GM21423 (cell line): ENCODE data around the gene DLG4.
"Not testable (repeated sequence)": the region's sequence is repeated elsewhere in the genome, so short reads cannot be mapped to it uniquely, and the experiment has no call there.

Source experiments
- ATAC-seq: cut with Tn5 transposase; IDR thresholded peaks from one replicate; pipeline ENCODE4 v1.9.1; 2021; ENCODE audit warnings: mild to moderate bottlenecking, moderate library complexity; ENCODE audit not compliant: unreplicated experiment

DLG4 gene

GRCh38 chr17:7190276-7190917 lies 29.2 kb downstream of the DLG4 start:
- no peak for ATAC-seq

GRCh38 chr17:7186241-7186640 lies 33.4 kb downstream of the DLG4 start:
- no peak for ATAC-seq

GRCh38 chr17:7184647-7185046 lies 35.0 kb downstream of the DLG4 start:
- ATAC-seq: no peak

GRCh38 chr17:7184091-7184488 lies 35.5 kb downstream of the DLG4 start:
- no peak for ATAC-seq

- ATAC-seq: no peak
Observed at GRCh38 chr17:7183433-7184090, 36.1 kb downstream of the DLG4 start.

GRCh38 chr17:7182101-7182500 lies 37.5 kb downstream of the DLG4 start:
- not testable (repeated sequence) for ATAC-seq

GRCh38 chr17:7179317-7180254 lies 40.0 kb downstream of the DLG4 start, which contains the start of gene ASGR1:
ASGR1 (minus strand) TSS chr17:7179370; CDS start chr17:7178563, 807 bp downstream.
- no peak for ATAC-seq

GRCh38 chr17:7178973-7179316 lies 40.7 kb downstream of the DLG4 start:
- ATAC-seq: no peak

GRCh38 chr17:7177954-7178477 lies 41.6 kb downstream of the DLG4 start:
- ATAC-seq: no peak

- ATAC-seq: no peak
Observed at GRCh38 chr17:7177191-7177953, 42.3 kb downstream of the DLG4 start.

- no peak for ATAC-seq
Observed at GRCh38 chr17:7176841-7177190, 42.8 kb downstream of the DLG4 start.

GRCh38 chr17:7176107-7176840 lies 43.4 kb downstream of the DLG4 start:
- ATAC-seq: no peak

- ATAC-seq: no peak
Observed at GRCh38 chr17:7175330-7175733, 44.3 kb downstream of the DLG4 start.

GRCh38 chr17:7174603-7175326 lies 44.9 kb downstream of the DLG4 start:
- no peak for ATAC-seq

GRCh38 chr17:7173687-7174602 lies 45.7 kb downstream of the DLG4 start:
- ATAC-seq: no peak

- not testable (repeated sequence) for ATAC-seq
Observed at GRCh38 chr17:7172522-7173191, 47.0 kb downstream of the DLG4 start.

- ATAC-seq: not testable (repeated sequence)
Observed at GRCh38 chr17:7169565-7169908, 50.1 kb downstream of the DLG4 start.
